Fibroblast of skin of right quadriceps (primary cell): ENCODE data around the gene LHX4.

Experiments used
- DNase-seq: peaks from one replicate; pipeline ENCODE4 v3.0.0-alpha.2; 2013

Gene LHX4

DNA sequence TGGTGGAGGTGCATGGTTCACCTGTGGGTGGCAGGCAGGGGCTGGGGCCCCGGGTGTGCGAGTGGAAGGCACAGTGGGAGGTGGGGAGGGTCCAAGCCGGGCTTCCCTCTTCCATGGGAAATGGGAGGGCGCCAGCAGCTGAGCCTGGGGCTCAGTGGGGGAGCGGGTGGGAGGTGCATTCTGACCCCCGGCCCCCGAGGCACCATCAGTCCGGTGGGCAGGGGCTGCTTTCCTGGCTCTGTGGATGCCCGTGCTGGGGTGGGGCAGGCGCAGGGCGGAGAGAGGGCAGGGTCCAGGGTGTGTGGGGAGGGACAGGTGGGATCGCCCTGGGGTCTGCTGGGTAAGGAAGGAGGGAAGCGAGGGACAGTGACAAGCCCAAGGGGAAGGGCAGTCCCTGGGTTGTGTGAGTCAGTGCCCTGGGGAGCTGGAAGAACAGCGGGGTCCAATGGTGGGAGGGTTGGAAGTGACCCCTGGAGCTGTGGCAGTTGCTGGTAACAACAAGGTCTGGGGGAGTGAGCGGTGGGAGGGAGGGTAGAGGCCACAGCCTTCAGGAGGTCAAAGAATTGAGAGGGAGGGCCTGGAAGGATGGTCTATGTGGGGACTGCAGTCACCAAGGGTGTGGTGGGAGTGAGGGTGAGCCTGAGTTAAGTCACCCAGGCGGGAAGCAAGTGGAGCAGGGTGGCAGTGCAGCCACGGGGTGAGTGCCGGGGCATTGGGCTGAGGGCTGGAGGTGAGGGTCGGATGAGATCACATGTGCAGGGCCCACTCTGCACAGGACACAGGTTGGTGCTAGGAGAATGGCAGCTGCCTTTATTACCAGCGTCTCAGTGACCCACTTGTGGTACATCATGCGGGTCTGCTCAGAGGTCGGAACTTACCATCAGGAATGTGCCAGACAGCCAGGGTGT, 29.6 kb downstream of the LHX4 start:
- no peak for DNase-seq

DNA sequence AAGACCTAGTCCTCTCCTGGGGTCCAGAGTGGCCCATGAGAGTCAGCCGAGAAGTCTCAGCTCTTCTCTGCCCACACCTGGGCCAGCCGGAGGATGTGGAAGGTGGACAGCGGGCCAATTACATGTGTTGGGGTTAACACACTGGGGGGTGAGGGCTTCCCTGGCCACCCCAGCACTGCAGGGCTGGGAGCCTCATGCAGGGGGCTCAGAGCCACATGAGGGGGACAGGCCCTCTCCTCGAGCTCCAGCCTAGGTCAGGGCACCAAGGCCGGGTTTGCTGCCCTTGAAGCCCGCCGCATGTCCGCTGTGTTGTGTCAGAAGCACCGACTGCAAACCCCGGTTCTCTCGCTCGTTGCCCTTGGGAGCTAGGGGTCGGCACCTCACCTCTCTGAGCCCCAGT, 30.5 kb downstream of the LHX4 start:
- DNase-seq: no peak

DNA sequence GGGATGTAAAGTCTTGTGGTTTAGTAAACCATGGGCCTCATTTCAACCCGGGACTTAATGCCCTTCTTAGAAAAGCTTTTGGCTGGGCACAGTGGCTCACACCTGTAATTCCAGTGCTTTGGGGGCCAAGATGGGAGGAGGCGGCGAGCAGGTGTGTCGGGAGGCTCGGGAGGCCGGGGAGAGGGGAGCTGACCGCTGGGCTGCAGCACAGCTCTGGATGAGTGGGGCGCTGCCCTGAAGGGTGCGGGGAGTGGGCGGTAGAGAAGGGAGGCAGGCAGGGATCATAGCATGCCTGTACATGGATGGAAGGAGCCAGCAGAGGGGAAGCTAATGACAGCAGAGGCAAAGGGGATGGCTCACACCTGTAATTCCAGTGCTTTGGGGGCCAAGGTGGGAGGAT, 31.0 kb downstream of the LHX4 start:
- DNase-seq: no peak

DNA sequence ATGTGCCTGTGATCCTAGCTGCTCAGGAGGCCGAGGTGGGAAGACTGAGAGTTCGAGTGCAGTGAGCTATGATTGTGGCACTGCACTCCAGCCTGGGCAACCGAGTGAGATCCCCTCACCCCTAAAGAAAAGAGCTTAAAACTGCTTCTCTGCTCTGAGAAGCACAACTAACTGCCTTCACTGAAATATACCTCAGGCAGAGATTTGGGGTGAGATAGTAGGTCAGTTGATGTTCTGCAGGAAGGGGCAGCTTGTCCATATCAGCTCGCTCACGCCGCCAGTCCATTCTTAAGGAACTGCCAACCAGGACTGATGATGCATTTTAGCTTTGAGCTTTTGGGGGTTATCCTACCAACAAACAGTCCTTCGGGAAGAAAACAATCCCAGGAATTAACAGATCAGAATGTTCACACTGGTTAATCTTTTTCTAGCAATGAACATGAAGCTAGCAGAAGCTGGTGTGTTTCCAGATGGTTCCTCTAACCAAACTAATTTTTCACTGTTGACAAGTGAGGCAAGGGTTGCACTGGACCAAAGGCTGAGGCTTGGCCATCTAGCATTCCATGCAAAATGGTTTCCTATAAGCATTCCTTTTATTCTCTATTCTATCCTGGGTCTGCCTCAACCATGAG, 31.6 kb downstream of the LHX4 start:
- DNase-seq: no peak

DNA sequence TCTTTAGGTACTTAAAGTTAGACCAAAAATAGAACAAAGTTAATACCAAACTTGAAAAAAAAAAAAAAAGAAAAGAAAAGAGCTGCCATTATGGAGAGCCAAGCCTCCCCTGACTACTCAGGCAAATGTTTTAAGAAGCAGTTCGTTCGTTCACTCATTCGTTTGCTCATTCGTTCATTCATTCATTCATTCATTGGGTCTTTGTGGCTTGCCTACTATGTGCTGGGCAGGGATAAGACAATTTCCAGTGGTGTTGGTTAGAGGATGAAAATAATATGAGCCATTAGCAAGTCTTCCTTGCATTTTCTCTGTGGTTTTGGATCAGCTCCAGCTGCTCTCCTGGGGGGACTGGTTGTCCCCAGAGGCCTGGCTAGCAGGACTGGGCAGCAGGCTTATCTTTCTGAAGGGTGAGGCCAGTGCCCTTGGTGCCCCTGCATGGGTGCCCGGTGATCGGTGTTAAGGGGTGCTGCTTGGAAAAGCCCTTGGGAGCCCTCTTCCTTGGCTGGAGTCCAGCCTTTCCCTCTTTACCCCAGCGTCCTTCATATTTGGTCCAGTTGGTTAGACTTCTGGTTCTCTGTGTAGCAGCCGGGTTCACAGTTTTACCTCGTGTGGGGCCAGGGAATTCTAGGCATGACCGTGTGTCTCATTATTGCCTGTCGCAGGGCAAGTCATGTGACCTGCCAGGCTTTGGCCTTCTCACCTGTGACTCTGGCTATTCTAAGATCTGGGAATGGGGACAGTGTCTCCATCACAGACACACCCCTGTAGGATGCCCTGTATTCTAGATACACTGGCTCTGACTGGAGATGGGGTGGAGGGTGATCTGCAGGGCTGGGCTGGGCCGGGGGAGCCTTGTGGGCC, 32.8 kb downstream of the LHX4 start:
- peak; percentile 22 for DNase-seq

DNA sequence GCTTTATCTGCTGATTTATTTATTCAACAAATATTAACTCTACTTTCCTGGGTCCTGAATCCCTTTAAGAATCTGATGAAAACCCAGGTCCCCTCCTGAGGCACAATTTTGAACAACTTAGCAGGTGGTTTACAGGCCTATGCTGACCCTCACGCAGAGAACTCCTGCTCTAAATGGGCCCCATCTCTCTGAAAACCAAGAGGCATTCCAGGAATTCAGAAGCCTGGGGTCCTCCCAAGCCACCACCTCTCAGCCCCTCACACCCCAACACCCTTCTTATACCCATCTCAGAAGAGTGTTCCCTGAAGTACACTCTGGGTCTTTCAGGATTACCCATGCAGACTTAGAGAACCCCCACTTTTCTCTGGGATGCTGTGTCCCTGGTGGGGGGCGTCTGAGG, 34.5 kb downstream of the LHX4 start:
- no peak for DNase-seq

DNA sequence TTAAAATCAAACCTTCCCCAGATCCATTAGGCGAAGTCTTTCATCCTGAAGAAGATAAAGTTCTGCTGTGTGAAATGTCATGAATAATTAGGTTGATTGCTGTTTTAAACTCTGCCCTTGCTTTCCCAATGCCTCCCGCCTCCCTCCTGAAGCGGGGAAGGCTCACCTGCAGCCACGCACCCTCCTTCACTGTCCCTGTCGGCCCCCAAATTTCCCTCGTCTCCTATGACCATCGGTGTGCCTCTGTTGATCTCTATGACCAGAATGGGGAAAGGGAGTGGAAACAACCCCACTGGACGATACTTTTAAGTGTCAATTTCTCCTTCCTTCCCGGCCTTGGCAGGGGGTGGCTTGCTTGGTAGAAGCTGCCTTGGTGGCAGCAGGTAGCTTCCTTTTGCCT, 35.1 kb downstream of the LHX4 start:
- no peak for DNase-seq

DNA sequence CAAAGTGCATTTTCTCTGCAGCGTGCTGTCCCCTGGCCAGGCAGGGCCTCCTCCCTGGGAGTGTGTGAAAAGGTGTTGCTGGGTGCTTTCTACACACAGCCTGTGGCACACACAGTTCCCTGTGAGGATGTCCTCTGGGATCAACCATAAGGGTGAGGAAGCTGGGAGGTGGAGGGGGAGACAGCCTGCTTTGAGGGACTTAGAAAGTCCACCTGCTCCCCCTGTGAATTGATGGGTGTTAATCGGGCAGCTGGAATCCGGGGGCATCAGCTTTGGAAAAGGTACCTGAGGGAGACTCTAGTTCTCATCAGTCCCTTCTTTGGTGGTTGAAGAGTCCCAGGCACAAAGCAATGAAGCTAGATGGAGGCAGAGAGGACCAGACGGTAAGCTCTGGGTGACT, 35.8 kb downstream of the LHX4 start:
- DNase-seq: no peak

DNA sequence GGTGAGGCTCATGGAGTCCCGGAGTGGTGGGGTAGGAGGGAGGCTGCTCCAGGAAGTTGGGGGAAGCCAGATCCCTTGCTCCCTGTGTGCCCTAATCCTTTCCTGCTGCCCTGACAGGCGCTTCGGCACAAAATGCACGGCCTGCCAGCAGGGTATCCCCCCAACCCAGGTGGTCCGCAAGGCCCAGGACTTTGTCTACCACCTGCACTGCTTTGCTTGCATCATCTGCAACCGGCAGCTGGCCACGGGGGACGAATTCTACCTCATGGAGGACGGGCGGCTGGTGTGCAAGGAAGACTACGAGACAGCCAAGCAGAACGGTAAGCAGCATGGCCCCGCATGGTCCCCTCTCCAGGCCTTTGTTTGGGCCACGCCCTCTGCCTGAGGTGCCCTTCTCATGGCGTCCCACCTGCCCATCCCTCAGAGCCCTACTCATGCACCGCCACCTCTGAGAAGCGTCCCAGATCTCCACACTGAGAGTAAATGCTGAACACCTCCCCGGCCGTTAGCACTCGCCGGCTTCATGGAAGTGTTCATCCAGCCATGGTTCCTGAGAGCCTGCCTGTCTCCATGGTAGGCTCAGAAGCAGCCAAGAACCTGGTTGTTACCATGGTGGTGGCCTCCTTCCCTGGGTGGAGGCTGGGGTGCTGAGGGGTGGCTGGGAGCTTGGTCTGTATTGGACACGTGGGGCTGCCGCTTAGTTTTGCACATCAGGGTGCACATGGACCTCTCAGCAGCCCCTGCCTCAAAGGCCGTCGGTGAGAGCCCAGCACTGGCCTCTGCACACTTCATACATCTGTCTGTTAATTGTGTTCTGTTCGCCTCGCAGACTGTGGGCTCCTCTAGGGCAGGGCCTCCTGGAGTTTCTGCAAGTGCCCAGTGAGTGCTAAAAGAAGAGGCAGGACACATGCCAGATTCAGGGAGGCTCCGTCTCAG, 36.5 kb downstream of the LHX4 start:
- no peak for DNase-seq

DNA sequence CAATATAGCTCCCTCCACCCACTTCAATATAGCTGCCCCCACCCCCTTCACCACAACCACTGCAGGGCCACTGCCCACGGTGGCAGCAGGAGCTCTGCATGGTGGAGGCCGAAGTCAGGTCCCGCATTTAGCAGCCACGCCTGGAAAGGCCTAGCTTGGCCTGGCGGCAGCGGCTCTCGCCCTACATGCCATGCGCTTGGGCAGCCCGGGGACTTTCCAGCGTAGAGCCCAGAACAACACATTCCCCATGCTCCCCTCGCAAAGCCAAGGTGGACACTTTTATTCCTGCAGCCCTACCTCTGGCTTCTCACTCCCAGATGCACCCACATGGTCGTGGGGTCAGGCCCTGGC, 37.1 kb downstream of the LHX4 start:
- DNase-seq: no peak

DNA sequence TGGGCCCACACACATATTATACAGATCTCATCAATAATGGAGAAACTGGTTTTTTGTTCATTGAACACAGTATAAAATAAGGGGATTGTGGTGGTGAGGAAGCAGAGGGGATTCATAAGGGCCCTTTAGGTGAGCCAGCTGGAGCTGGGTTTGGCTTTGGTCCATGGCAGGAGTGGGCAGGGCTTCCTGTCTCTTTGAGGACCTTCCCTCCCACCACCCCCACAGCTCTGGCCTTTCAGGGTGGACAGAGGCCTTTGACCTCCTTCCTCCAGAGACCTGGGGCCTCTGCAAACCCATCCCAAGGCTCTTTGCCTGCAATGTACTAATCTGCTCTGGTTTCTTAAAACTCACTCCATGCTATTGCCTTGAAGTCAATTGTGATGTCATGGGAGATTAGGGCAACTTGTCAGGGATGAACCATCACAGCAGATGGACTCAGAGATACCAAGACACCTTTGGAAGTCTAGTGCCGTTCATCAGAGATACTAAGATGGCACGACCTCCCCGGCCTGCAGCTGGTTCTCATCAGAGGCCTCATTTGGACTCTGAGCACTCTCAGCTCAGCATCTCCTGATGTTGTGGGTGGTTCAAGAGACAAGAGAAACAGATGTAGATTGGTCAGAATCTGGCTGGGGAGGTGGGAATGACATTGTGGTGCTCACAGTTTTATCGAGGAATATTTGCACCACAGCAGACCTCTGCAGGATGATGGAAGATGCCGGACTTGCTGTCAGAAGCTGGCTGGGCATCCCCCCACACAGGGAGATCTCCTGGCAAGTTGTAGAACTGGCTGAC, 37.9 kb downstream of the LHX4 start:
- DNase-seq: no peak

DNA sequence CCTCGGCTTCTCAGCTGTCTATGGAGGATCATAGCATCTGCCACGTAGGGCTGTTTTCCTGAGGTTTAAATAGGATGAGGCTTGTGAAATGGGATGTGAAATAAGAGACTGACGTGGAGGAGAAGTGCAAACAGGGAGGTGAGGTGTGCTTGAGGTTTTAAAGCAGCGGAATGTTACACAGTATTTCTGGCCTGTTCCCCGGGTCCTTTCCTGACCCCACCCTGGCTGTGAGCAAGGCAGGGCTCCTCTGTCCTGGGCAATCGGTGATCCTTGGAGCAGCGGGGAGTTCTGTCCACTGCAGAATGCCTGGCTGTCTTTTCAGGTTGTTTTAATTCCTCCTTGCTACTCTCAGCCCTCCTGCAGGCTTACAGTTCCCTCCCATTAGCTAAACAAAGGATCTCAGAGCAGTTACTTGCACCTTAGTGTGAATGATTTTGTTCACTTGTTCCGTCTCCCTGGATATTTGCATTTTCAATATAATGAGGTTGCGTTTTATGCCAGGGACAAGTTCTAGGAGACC, 38.6 kb downstream of the LHX4 start:
- no peak for DNase-seq

DNA sequence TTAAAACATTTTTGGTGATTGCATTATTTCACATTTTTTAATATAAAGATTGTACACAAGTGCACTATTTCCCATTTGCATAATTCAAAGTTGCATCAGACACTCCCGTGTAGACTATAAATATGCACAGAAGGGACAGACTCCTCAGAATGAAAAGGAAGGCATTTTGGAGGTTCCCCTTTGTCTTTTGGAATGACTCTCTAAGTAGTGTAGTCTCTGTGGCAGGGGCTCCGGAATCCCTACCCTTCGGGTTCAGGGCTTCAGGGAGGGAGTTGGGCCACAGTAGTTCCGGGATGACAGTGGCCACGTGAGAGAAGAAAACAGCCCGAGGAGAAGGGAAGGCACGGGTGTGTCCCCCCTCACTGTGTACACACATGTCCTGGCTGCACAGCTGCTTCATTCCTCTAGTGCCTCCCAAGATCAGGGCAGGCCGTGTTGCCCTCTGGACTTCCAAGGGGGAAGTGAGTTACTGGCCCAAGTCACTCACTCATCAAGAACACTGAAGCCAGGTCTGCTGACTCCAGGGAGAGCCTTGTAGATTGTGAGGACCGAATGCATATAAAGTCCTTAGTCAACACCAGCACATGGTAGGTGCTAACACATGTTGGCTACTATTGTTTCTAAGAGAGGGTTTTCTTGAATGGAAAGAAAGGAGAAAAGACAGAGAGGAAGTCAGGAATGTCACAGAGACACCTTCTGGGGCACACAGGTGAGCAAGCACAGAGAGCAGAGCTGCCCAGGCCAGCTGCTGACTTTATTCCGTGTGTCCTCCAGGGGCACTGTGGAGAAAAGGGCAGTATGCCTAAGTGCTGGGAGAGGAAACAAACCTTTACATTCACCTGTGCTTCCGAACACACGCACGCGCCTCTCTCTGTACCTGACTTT, 39.8 kb downstream of the LHX4 start:
- no peak for DNase-seq

DNA sequence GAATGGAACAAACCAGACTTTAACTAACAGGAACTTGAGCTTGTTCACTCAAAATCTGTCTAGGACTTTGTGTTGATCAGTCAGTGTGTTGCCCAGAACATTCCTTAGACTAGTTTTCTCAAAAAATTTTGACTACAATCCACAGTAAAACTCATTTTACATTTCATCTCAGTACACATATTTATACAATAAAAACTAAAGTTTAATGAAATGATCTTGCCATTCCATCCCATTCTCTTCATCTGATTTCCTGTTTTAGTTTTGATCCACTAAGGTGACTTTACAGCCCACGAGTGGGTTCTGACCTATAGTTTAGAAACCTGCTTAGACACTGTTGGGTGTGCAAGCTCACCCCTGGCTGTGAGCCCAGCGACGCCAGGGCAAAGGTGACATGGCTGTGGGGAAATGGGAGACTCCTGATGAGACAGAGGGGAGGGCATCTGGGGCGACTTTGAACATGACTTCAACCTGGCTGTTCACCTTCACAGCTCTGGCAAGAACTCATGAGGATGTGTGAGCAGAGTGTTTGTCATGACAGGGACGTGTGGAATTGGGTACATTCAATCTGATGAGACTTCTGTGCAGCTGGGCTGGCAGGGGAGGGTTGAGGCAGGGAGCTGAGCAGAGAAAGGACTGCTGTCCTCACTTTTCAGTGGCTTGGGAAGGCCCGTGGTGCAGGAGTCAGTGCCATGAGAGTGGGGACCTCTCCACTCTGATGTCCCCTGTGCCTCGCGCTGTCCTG, 40.6 kb downstream of the LHX4 start:
- no peak for DNase-seq

DNA sequence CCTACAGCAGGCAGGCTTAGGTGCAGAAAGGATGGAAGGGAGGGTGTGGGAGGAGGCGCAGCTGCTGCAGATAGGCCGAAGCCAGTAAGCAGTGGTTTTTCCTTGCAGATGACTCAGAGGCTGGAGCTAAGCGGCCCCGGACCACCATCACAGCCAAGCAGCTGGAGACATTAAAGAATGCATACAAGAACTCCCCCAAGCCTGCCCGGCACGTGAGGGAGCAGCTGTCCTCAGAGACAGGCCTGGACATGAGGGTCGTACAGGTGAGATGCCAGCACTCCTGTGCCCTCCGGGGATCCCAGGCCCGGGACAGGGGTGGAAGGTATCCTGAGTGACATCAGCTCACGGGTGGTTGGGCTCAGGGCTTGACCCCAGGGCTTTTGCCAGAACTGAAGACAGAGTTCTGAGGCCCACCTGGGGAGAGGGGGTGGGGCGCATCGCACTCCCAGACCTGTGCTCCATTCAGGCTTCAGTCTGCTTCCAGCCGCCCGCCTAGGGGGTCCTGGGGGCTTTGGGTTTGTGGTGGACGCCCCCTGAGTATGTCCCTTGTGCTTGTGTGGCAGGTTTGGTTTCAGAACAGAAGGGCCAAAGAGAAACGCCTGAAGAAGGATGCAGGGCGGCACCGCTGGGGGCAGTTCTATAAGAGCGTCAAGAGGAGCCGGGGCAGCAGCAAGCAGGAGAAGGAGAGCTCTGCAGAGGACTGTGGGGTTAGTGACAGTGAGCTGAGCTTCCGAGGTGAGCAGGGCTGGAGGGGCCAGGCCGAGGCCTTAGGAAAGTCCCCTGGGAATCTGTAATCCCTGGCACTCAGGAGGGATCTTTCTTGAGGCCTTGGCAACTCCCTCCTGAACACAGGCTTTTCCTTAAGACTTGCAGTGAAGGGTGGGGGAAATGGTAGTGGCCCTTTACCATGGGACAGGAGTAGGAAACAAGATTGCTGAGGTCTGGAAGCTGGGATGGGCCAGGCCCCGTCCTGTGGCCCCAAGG, 41.5 kb downstream of the LHX4 start:
- peak; percentile 65 for DNase-seq

DNA sequence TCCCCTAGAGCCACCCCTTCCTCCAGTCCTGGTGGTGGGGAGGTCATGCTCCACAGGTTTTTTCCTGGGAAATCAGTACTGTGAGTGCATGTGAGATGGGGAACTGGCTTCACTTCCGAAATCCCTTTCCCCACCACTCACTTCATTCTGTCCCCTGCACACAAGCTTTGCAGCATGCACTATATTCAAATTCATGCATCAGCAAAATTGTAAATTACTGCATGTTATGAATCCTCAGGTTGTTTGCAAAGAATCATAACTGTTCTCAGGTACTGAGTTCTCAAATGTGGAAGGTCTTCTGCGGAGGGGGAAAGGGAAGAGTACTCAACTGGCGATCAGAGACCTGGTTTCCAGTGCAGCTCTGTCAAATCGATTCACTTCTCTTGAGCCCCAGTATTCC, 42.3 kb downstream of the LHX4 start:
- DNase-seq: no peak

DNA sequence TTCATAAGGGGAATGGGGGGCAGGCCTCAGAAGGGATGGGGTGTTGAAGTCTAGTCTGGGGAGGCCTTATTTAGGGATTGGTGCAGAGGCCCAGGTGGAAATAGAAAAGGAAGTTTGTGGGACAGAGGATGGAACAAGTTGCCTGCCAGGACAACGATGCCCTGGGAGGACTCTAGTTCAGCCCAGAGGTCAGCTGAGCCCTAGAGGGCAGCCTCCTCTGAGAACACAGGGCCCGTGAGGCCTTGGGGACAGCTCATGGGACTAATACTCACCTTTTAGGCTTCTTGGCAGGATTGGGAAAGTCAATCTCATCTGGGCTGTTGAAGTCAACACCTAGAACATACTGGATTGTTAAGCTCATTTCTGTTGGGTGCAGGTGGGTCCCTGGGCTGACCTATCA, 43.0 kb downstream of the LHX4 start:
- no peak for DNase-seq

DNA sequence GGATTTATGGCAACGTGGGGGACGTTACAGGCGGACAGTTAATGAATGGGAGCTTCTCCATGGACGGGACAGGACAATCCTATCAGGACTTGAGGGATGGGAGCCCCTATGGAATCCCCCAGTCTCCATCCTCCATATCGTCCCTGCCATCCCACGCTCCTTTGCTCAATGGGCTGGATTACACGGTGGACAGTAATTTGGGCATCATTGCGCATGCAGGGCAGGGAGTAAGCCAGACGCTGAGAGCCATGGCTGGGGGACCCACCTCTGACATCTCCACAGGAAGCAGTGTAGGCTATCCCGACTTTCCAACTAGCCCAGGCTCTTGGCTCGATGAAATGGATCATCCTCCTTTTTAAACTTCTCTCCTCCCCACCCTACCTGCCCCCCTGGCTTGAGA, 44.2 kb downstream of the LHX4 start:
- no peak for DNase-seq
